ENCODE data around the gene MAPKAPK5. TPM values are rescaled to one million over a fixed set of nuclear protein-coding genes. Genes with fewer than 3 reads are reported as not detected.

MAPKAPK5 gene
- total and polyA plus RNA-seq, 2 donors (not counting 3 experiments of a cell fraction or from before 2014, with no cell fraction given) = 22.8 to 47.1 TPM

DNA sequence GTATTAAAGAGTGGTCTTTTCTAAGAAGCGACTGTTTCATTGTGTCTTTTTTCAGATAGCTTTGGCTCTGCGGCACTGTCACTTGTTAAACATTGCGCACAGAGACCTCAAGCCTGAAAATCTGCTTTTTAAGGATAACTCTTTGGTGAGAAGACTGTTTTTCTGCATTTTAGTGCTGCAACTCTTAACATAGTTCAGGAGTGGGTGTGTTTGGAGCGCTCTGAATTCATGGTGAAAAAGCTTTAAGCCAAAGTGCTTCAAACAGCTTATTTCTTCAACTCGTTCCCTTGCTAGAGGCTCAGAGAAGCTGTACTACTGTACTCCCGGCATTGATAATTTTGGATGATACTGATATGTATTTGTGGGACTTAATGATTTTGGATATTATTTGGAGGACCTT is 28.2 kb downstream of the MAPKAPK5 start:
- H3K9me3 ChIP-seq (replicated peaks; ENCODE audit: control insufficient read depth, insufficient read depth, low read length) = no peaks in the 10 kb centered on the region
- no peaks in the 10 kb centered on the region for H4K20me1 ChIP-seq (replicated peaks; ENCODE audit: control insufficient read depth, extremely low read depth, insufficient read depth, low read length)
- CTCF ChIA-PET = interaction anchor here (1.3 to 1.5 kb wide), 2 partner anchors 10 to 106 kb away, joined by 3 to 5 read pairs; no protein-coding TSS in a partner anchor
- H3K79me2 ChIP-seq (ENCODE audit: control insufficient read depth, insufficient read depth, low read length) = no peaks in the 10 kb centered on the region
- dilution Hi-C loops (cut with MboI; ENCODE audit: extremely low pct_ligation_motif_present, low sequenced_read_pairs) = no loop called here
- DNase-seq (ENCODE audit: low read depth, low spot score) (no peak), FAIRE-seq (no peak)
- no peak overlapping the region for H2AFZ ChIP-seq (ENCODE audit: low read depth, low read length)
- no peak overlapping the region for H3K4me2 ChIP-seq (ENCODE audit: insufficient read depth, low read length)
- H3K9me1 ChIP-seq (replicated peaks; ENCODE audit: control insufficient read depth, extremely low read depth, insufficient read depth, low read length) = peaks cover 2% of the 10 kb centered on the region
- intact Hi-C loops (cut with micrococcal nuclease) = no loop called here
- POLR2A ChIA-PET = no interaction called here
- TF ChIP-seq FOS (IDR thresholded peaks at IDR 0.05; ENCODE audit: borderline replicate concordance, insufficient read depth, low read length) (no peak), POLR2A (IDR thresholded peaks at IDR 0.05; ENCODE audit: low read depth, low read length) (no peak), EZH2 (IDR thresholded peaks at IDR 0.05; ENCODE audit: borderline replicate concordance, low read depth, low read length, severe bottlenecking) (no peak), MYC (IDR thresholded peaks at IDR 0.05; ENCODE audit: low read depth, low read length) (no peak), POLR2AphosphoS5 (IDR thresholded peaks at IDR 0.05; ENCODE audit: insufficient read depth, low read depth, low read length) (no peak), GATA2 (IDR thresholded peaks at IDR 0.05; ENCODE audit: insufficient read depth, insufficient read length, low read depth, low read length) (no peak), JUN (IDR thresholded peaks at IDR 0.05; ENCODE audit: borderline replicate concordance, insufficient read depth, insufficient read length, low read depth) (no peak)
- TF ChIP-seq, protein P1, sequence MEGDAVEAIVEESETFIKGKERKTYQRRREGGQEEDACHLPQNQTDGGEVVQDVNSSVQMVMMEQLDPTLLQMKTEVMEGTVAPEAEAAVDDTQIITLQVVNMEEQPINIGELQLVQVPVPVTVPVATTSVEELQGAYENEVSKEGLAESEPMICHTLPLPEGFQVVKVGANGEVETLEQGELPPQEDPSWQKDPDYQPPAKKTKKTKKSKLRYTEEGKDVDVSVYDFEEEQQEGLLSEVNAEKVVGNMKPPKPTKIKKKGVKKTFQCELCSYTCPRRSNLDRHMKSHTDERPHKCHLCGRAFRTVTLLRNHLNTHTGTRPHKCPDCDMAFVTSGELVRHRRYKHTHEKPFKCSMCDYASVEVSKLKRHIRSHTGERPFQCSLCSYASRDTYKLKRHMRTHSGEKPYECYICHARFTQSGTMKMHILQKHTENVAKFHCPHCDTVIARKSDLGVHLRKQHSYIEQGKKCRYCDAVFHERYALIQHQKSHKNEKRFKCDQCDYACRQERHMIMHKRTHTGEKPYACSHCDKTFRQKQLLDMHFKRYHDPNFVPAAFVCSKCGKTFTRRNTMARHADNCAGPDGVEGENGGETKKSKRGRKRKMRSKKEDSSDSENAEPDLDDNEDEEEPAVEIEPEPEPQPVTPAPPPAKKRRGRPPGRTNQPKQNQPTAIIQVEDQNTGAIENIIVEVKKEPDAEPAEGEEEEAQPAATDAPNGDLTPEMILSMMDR (IDR thresholded peaks at IDR 0.05; ENCODE audit: extremely low read depth in 1 of 2, insufficient read depth in 1 of 2, low read depth in 1 of 2, low read length in 2 of 2) = no peak
- TF ChIP-seq, protein P2, sequence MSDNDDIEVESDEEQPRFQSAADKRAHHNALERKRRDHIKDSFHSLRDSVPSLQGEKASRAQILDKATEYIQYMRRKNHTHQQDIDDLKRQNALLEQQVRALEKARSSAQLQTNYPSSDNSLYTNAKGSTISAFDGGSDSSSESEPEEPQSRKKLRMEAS (IDR thresholded peaks at IDR 0.05; ENCODE audit: insufficient read depth, insufficient read length) = no peak
- peaks cover 24 to 25% of the 10 kb centered on the region in 2 experiments for H3K36me3 ChIP-seq (ENCODE audit: control insufficient read depth in 2 of 2, extremely low read depth in 1 of 2, insufficient read depth in 2 of 2, low read length in 2 of 2)
- no TSS peak for BruUV-seq (replicated peaks)
- H3K9ac ChIP-seq (replicated peaks; ENCODE audit: extremely low read depth, insufficient read depth, low read length) = no peak overlapping the region
- H3K27me3 ChIP-seq (ENCODE audit: control insufficient read depth in 2 of 2, insufficient read depth in 2 of 2, low read length in 2 of 2) = no peaks in the 10 kb centered on the region
- H3K27ac ChIP-seq (ENCODE audit: insufficient read depth, low read depth, low read length) = no peak overlapping the region
- no peaks in the 10 kb centered on the region for H3K4me1 ChIP-seq (ENCODE audit: control insufficient read depth, extremely low read depth, insufficient read depth, low read length)
- no peak overlapping the region for H3K4me3 ChIP-seq (replicated peaks in 1 of 3; ENCODE audit: insufficient read depth in 1 of 3, low read depth in 1 of 3, low read length in 3 of 3)

All from endothelial cell of umbilical vein (primary cell).